ENCODE data around the gene MAN1A2. TPM values are rescaled to one million over a fixed set of nuclear protein-coding genes. Genes with fewer than 3 reads are reported as not detected.

MAN1A2 gene
- total and polyA plus RNA-seq, 2 experiments from 2014 or later: 20.6 to 30.0 TPM

DNA sequence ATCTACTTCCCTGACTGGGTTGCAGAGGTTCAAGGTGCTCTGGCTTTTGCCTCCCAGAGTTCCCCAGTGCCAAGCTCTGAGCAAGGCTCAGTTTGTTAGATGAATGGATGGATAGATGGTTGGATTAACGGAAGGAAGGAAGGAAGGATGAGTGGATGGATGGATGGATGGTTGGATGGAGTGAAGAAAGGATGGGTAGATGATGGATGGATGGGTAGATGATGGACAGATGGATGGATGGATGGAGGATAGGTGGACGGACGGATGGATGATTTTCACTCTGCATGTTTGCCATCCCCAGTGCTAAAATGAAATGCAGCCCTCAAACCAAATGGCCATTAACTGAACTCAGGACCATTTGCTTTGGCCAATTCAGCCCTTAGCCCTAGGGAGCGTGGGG is 211.2 kb downstream of the MAN1A2 start:
- Histone ChIP-seq H3K27ac (no peak overlapping the region), H3K36me3 (no peaks in the 10 kb centered on the region), H3K4me3 (no peak overlapping the region), H3K9me3 (ENCODE audit: low read depth) (no peaks in the 10 kb centered on the region), H3K27me3 (no peaks in the 10 kb centered on the region), H3K4me1 (ENCODE audit: low read depth) (no peaks in the 10 kb centered on the region)
- no peak for DNase-seq (ENCODE audit: low read depth in 1 of 2, low spot score in 1 of 2)
- no peak for TF ChIP-seq CTCF (IDR thresholded peaks at IDR 0.05; ENCODE audit: low read depth, low read length)

Other genes with a start within 250 kb of the MAN1A2 start
- gene TRIM45, start 245.7 kb upstream of the MAN1A2 start, total RNA-seq: 9.9 and 21.5 TPM in 2 replicates
- gene TRIM45, start 245.7 kb upstream of the MAN1A2 start, polyA plus RNA-seq: 15.9 and 17.2 TPM in 2 replicates
- gene VTCN1, start 156.5 kb upstream of the MAN1A2 start, total RNA-seq: 0.04 TPM in 1 of 2 replicates, not detected in the other
- gene VTCN1, start 156.5 kb upstream of the MAN1A2 start, polyA plus RNA-seq: 0.70 TPM in 2 replicates
- gene TENT5C, start 238.6 kb downstream of the MAN1A2 start, total RNA-seq: 0.32 and 0.63 TPM in 2 replicates
- 0.19 and 1.1 TPM in 2 replicates for gene TENT5C, start 238.6 kb downstream of the MAN1A2 start, polyA plus RNA-seq

All from cardiac muscle cell (in vitro differentiated cells and primary cell).